Ascending aorta (tissue), 2 donors: ENCODE measurements around the gene SUB1. TPM values are rescaled to one million over a fixed set of nuclear protein-coding genes. Genes with fewer than 3 reads are reported as not detected.

Experiments used
- DNase-seq, 2 donors: peaks; one replicate each; pipeline ENCODE4 v3.0.0-alpha.2; 2019; ENCODE audit warnings: low spot score in 2 of 2
- H3K27ac ChIP-seq, 2 donors: fragments of 200-600 bp; sonication (generic); one replicate each; pipeline ENCODE4 v1.5.1; 2016 to 2017; ENCODE audit warnings: mild to moderate bottlenecking in 1 of 2
- H3K27me3 ChIP-seq: fragments of 200-600 bp; sonication (generic); one replicate; pipeline ENCODE4 v1.5.1; 2017
- H3K36me3 ChIP-seq, 2 donors: fragments of 200-600 bp; sonication (generic); one replicate each; pipeline ENCODE4 v1.5.1; 2016
- H3K4me1 ChIP-seq, 2 donors: fragments of 200-600 bp; sonication (generic); one replicate each; pipeline ENCODE4 v1.5.1; 2016 to 2017; ENCODE audit warnings: mild to moderate bottlenecking in 1 of 2
- H3K4me3 ChIP-seq, 2 donors: fragments of 200-600 bp; sonication (generic); one replicate each; pipeline ENCODE4 v1.5.1; 2016 to 2017; ENCODE audit warnings: mild to moderate bottlenecking in 1 of 2
- H3K9me3 ChIP-seq, 2 donors: fragments of 200-600 bp; sonication (generic); one replicate each; pipeline ENCODE4 v1.5.1; 2016
- intact Hi-C: fragments of 100-400 bp; cut with DNase I; formaldehyde crosslinking; loops from one replicate; pipeline ENCODE4 v1.15.1; 2023
- total RNA-seq: library from RNA; depleted of rRNA; stranded (reverse); fragments of >200 nt; gene quantifications from one replicate; pipeline ENCODE4 v1.1.0, GENCODE V29; 2016
- TF ChIP-seq, protein P1 (sequence below), 3 experiments: fragments of 200-600 bp in 2 of 3; fragments of 450-650 bp in 1 of 3; sonication (generic) in 2 of 3; IDR thresholded peaks; one replicate each; pipeline ENCODE4 v1.5.1; 2016 to 2019; ENCODE audit warnings: antibody characterized with exemption in 3 of 3, mild to moderate bottlenecking in 1 of 3, moderate library complexity in 1 of 3

Gene SUB1
- total RNA-seq, 1 donor from 2014 or later, result 103 TPM

DNA sequence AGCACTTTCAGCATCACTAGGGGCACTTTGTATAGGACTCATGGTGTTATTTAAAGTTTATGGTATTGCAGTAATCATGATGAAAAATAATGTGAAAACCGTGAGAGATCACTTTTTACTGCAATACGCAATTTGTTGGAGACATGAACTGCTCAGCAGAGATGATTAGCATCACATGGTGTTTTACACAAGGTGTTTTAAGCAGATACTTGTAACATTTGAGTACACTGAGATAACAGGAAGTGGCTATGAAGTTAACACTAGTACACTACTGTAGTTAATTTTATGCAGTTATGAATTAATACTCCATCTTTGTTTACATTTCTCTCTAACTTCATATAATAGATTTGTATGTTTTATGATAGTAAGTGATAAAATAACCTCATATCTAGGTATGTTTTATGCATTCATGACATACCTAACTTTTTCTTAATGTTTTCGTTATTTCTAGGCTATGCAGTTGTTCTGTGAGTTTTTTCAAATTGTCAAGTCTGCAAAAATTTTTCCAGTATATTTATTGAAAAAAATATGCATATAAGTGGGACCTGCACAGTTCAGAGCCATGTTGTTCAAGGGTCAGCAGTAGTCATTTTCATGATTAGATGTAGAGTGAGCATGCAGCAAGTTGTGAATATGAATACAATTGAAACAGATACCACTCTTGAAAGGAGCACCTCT lies 13.0 kb downstream of the SUB1 start:
- DNase-seq, result no peak
- H3K36me3 ChIP-seq, result peaks cover 15 to 27% of the 10 kb centered on the region in 2 donors
- intact Hi-C loops, result no loop called here
- H3K4me1 ChIP-seq, result peaks cover 3 to 20% of the 10 kb centered on the region in 2 donors
- TF ChIP-seq, protein P1, sequence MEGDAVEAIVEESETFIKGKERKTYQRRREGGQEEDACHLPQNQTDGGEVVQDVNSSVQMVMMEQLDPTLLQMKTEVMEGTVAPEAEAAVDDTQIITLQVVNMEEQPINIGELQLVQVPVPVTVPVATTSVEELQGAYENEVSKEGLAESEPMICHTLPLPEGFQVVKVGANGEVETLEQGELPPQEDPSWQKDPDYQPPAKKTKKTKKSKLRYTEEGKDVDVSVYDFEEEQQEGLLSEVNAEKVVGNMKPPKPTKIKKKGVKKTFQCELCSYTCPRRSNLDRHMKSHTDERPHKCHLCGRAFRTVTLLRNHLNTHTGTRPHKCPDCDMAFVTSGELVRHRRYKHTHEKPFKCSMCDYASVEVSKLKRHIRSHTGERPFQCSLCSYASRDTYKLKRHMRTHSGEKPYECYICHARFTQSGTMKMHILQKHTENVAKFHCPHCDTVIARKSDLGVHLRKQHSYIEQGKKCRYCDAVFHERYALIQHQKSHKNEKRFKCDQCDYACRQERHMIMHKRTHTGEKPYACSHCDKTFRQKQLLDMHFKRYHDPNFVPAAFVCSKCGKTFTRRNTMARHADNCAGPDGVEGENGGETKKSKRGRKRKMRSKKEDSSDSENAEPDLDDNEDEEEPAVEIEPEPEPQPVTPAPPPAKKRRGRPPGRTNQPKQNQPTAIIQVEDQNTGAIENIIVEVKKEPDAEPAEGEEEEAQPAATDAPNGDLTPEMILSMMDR (IDR thresholded peaks at IDR 0.05), result no peak
- no peaks in the 10 kb centered on the region for H3K9me3 ChIP-seq
- H3K27ac ChIP-seq, result peak overlapping the region in 1 of 2 donors; percentile 68
- H3K27me3 ChIP-seq, result no peaks in the 10 kb centered on the region
- H3K4me3 ChIP-seq, result no peak overlapping the region

DNA sequence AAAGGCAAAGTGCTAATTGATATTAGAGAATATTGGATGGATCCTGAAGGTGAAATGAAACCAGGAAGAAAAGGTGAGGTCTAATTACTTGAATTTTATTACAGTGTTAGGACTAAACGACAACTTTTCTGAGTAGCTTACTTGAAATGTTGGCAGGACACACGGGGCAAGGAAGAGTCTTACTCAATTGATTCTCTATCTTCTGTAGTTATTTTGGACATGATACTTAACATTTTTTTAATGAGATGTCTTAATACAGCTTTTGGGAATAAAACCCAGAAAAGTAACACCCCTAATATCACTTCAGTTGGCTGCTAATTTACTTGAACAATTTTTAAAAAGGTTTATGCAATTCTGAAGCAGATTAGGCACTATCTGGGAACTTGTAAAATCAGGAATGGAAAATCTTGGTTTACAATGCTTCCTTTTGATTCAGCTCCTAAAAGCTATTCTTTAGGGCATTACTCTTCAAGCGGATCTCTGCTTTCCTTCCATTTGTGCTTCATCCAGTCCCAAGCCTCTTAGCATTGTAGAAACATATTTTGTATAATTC lies 13.7 kb downstream of the SUB1 start:
- Histone ChIP-seq H3K4me1 (peaks cover 3 to 20% of the 10 kb centered on the region in 2 donors), H3K27ac (peak overlapping the region; percentile 58 to 68), H3K4me3 (no peak overlapping the region), H3K9me3 (no peaks in the 10 kb centered on the region), H3K36me3 (peaks cover 14 to 20% of the 10 kb centered on the region in 2 donors), H3K27me3 (no peaks in the 10 kb centered on the region)
- intact Hi-C loops, result no loop called here
- DNase-seq, result no peak
- TF ChIP-seq, protein P1 (IDR thresholded peaks at IDR 0.05), result no peak

DNA sequence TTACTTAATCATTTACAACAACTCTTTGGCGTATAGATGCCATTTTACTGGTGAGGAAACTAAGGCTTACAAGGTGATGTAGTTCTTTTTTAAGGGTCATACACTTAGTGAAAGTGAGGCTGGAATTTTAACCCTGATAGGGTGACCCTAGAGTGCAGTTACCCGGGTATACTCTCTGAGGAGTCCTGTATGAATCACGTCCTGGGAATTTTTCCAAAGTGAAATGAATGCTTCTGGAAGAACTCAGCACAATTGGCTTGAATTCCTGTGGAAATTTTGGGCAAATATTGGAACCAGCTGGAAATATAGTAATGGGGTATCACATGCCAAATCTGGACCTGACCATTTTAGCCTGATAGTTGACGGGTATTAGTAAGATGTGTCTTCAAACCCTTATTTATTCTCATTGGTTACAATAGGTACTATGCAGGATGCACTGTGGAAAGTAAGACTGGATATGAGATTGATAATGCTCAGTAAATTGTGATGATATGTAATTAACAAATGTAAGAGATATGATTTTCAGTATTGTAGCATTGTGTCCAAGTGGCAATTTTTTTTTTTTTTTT lies 14.8 kb downstream of the SUB1 start:
- Histone ChIP-seq H3K36me3 (peaks cover 10 to 13% of the 10 kb centered on the region in 2 donors), H3K9me3 (no peaks in the 10 kb centered on the region), H3K27me3 (no peaks in the 10 kb centered on the region), H3K4me3 (no peak overlapping the region), H3K27ac (peak overlapping the region; percentile 58 to 68), H3K4me1 (peaks cover 3 to 20% of the 10 kb centered on the region in 2 donors)
- TF ChIP-seq, protein P1 (IDR thresholded peaks at IDR 0.05), result no peak
- intact Hi-C loops, result no loop called here
- DNase-seq, result no peak

DNA sequence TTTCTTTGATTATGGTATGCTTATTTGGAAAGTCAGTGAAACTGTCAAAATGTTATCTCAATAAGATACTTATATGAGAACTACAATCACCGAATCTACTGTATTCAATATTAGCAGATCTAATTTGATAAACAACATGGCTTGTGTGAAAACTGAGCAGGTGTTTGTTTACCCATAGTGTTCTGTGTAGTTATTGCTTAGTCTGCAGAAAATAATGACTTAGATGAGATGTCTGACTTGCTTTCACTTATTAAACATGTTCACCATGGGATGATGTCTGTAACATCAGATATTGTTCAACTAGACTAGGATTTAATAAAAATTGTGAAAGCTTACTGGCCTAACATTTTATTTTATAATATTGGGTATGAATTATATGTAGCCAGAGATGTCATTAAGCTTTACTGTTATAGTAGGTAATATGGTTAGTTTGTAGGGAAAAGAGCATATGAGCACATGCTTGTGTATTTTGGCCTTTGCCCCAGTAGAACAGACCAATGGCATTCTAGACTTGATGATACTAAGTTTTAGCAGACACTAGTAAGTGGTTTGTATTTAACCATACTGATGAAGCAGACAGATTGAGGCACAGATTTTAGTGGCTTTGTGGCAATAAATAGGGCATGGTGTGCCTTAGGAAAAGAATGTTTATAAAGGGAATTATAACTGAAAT lies 16.4 kb downstream of the SUB1 start:
- intact Hi-C loops, result no loop called here
- DNase-seq, result no peak
- Histone ChIP-seq H3K4me3 (no peak overlapping the region), H3K4me1 (peaks cover 3 to 20% of the 10 kb centered on the region in 2 donors), H3K27me3 (no peaks in the 10 kb centered on the region), H3K27ac (peak overlapping the region; percentile 5 to 58), H3K9me3 (no peaks in the 10 kb centered on the region), H3K36me3 (peaks cover 4 to 10% of the 10 kb centered on the region in 2 donors)
- TF ChIP-seq, protein P1 (IDR thresholded peaks at IDR 0.05), result no peak

DNA sequence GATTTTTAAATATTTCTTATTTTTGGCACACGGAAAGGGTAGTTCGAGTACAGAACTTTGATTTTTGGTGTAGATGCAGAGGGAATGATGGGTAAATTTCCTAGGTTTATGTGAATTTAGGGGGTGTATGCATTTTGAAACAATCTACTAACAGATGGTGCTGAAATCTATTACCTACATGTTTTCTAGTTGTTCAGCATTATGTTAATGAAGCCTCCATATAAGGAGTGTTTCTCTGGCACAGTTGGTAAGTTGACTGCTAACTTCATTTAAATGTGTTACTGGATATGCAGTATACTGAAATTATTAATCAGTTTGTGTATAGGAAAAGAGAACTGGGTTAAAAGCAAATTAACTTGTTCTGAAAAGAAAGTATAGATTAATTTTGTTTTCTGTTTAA lies 17.5 kb downstream of the SUB1 start:
- Histone ChIP-seq H3K4me1 (peaks cover 3 to 16% of the 10 kb centered on the region in 2 donors), H3K4me3 (no peak overlapping the region), H3K9me3 (no peaks in the 10 kb centered on the region), H3K27ac (peak overlapping the region; percentile 23 to 27), H3K27me3 (no peaks in the 10 kb centered on the region), H3K36me3 (peaks cover 4 to 10% of the 10 kb centered on the region in 2 donors)
- intact Hi-C loops, result no loop called here
- TF ChIP-seq, protein P1 (IDR thresholded peaks at IDR 0.05), result no peak
- no peak for DNase-seq
